ENCODE data around the gene LIN28A.

LIN28A gene

GRCh38 chr1:26388791-26389445 lies 21.7 kb upstream of the LIN28A start:
- DNase-seq, result no peak

- no peak for DNase-seq
Measured at GRCh38 chr1:26389604-26390247, 20.9 kb upstream of the LIN28A start.

- no peak for DNase-seq
Measured at GRCh38 chr1:26391450-26391849, 19.2 kb upstream of the LIN28A start.

- no peak for DNase-seq
Measured at GRCh38 chr1:26395754-26396153, 14.9 kb upstream of the LIN28A start.

GRCh38 chr1:26399034-26399433 lies 11.6 kb upstream of the LIN28A start:
- DNase-seq, result no peak

- no peak for DNase-seq
Measured at GRCh38 chr1:26401891-26402290, 8.7 kb upstream of the LIN28A start.

GRCh38 chr1:26403656-26404055 lies 7.0 kb upstream of the LIN28A start:
- no peak for DNase-seq

GRCh38 chr1:26404641-26405040 lies 6.0 kb upstream of the LIN28A start:
- DNase-seq, result no peak

- DNase-seq, result no peak
Measured at GRCh38 chr1:26405281-26405915, 5.2 kb upstream of the LIN28A start.

- DNase-seq, result no peak
Measured at GRCh38 chr1:26408604-26409003, 2.0 kb upstream of the LIN28A start.

GRCh38 chr1:26409191-26409807 lies 1.3 kb upstream of the LIN28A start:
- no peak for DNase-seq

GRCh38 chr1:26411624-26412074 lies 1.0 kb downstream of the LIN28A start:
- DNase-seq, result no peak

- DNase-seq, result no peak
Measured at GRCh38 chr1:26412180-26412840, 1.7 kb downstream of the LIN28A start.

- DNase-seq, result no peak
Measured at GRCh38 chr1:26413031-26413430, 2.4 kb downstream of the LIN28A start.

- peak; percentile 70 for DNase-seq
Measured at GRCh38 chr1:26417111-26417759, 6.6 kb downstream of the LIN28A start.

GRCh38 chr1:26418865-26419349 lies 8.3 kb downstream of the LIN28A start:
- DNase-seq, result no peak

GRCh38 chr1:26419494-26419893 lies 8.9 kb downstream of the LIN28A start:
- DNase-seq, result no peak

GRCh38 chr1:26429721-26430120 lies 19.1 kb downstream of the LIN28A start:
- no peak for DNase-seq

- peak; percentile 98 for DNase-seq
Measured at GRCh38 chr1:26431979-26432695, 21.5 kb downstream of the LIN28A start, which contains the start of gene DHDDS. Gene DHDDS (plus strand): TSS chr1:26432321. CDS start chr1:26432946, 625 bp downstream.

- DNase-seq, result no peak
Measured at GRCh38 chr1:26432793-26433192, 22.2 kb downstream of the LIN28A start.

- no peak for DNase-seq
Measured at GRCh38 chr1:26434161-26434752, 23.6 kb downstream of the LIN28A start.

All from NK-92 treated with Interleukin-12 subunit alpha and Interleukin-12 subunit beta, amount 100 ng/mL, for 24 hours (cell line).